Inferior parietal cortex (tissue), 1 donor: ENCODE measurements around the gene CHIC1.
A peak's percentile ranks its signal among the peaks of the same experiment; 100 is the strongest.
"Not testable (repeated sequence)": the region's sequence is repeated elsewhere in the genome, so short reads cannot be mapped to it uniquely, and the experiment has no call there.

Source experiments
- DNase-seq: peaks from one replicate; pipeline ENCODE4 v3.0.0-alpha.2; 2016; ENCODE audit errors: extremely low spot score

CHIC1 gene

GRCh38 chrX:73562984-73563737, at the start of gene CHIC1:
Gene CHIC1 (plus strand): TSS chrX:73563197. CDS start chrX:73563285, 88 bp downstream.
- peak; percentile 61 for DNase-seq

GRCh38 chrX:73522823-73523222, 40.2 kb upstream of the CHIC1 start:
- not testable (repeated sequence) for DNase-seq

GRCh38 chrX:73524906-73525305, 38.1 kb upstream of the CHIC1 start:
- DNase-seq = no peak

- DNase-seq = no peak
Measured at GRCh38 chrX:73525928-73526690, 36.9 kb upstream of the CHIC1 start.

GRCh38 chrX:73531655-73532054, 31.3 kb upstream of the CHIC1 start:
- not testable (repeated sequence) for DNase-seq

- DNase-seq = no peak
Measured at GRCh38 chrX:73556159-73556558, 6.8 kb upstream of the CHIC1 start.

- DNase-seq = no peak
Measured at GRCh38 chrX:73561801-73562200, 1.2 kb upstream of the CHIC1 start.

- DNase-seq = no peak
Measured at GRCh38 chrX:73562458-73562857, 539 bp upstream of the CHIC1 start.

- no peak for DNase-seq
Measured at GRCh38 chrX:73563738-73564068, 706 bp downstream of the CHIC1 start.

GRCh38 chrX:73577361-73577760, 14.4 kb downstream of the CHIC1 start:
- DNase-seq = no peak

- no peak for DNase-seq
Measured at GRCh38 chrX:73581002-73581628, 18.1 kb downstream of the CHIC1 start.

- not testable (repeated sequence) for DNase-seq
Measured at GRCh38 chrX:73597758-73598157, 34.8 kb downstream of the CHIC1 start.

GRCh38 chrX:73615022-73615421, 52.0 kb downstream of the CHIC1 start:
- DNase-seq = no peak

- not testable (repeated sequence) for DNase-seq
Measured at GRCh38 chrX:73641669-73642068, 78.7 kb downstream of the CHIC1 start.

GRCh38 chrX:73647212-73647611, 84.2 kb downstream of the CHIC1 start:
- no peak for DNase-seq

- no peak for DNase-seq
Measured at GRCh38 chrX:73647632-73648322, 84.8 kb downstream of the CHIC1 start.

GRCh38 chrX:73661322-73661721, 98.3 kb downstream of the CHIC1 start:
- not testable (repeated sequence) for DNase-seq

GRCh38 chrX:73668779-73669178, 105.8 kb downstream of the CHIC1 start:
- no peak for DNase-seq

- DNase-seq = no peak
Measured at GRCh38 chrX:73681408-73681807, 118.4 kb downstream of the CHIC1 start.

- DNase-seq = no peak
Measured at GRCh38 chrX:73683236-73683859, 120.4 kb downstream of the CHIC1 start.

GRCh38 chrX:73707014-73707413, 144.0 kb downstream of the CHIC1 start:
- DNase-seq = not testable (repeated sequence)

GRCh38 chrX:73728602-73729001, 165.6 kb downstream of the CHIC1 start:
- no peak for DNase-seq
